ENCODE data around the gene KCNH1.
"Not testable (repeated sequence)": the region's sequence is repeated elsewhere in the genome, so short reads cannot be mapped to it uniquely, and the experiment has no call there.

KCNH1 gene

GRCh38 chr1:211092955-211093354, 41.0 kb downstream of the KCNH1 start:
- DNase-seq = no peak

GRCh38 chr1:211091867-211092266, 42.1 kb downstream of the KCNH1 start:
- DNase-seq = no peak

GRCh38 chr1:211089536-211089935, 44.4 kb downstream of the KCNH1 start:
- DNase-seq = no peak

- DNase-seq = no peak
Observed at GRCh38 chr1:211088156-211088555, 45.8 kb downstream of the KCNH1 start.

- DNase-seq = no peak
Observed at GRCh38 chr1:211082824-211083223, 51.1 kb downstream of the KCNH1 start.

- not testable (repeated sequence) for DNase-seq
Observed at GRCh38 chr1:211081447-211081846, 52.5 kb downstream of the KCNH1 start.

GRCh38 chr1:211068976-211069375, 65.0 kb downstream of the KCNH1 start:
- DNase-seq = no peak

GRCh38 chr1:211066781-211067384, 67.1 kb downstream of the KCNH1 start:
- DNase-seq = no peak

- DNase-seq = not testable (repeated sequence)
Observed at GRCh38 chr1:211041838-211042237, 92.1 kb downstream of the KCNH1 start.

GRCh38 chr1:211037095-211037494, 96.9 kb downstream of the KCNH1 start:
- DNase-seq = no peak

- no peak for DNase-seq
Observed at GRCh38 chr1:211036381-211037060, 97.4 kb downstream of the KCNH1 start.

GRCh38 chr1:211035821-211036380, 98.0 kb downstream of the KCNH1 start:
- no peak for DNase-seq

- DNase-seq = no peak
Observed at GRCh38 chr1:211033921-211034525, 99.9 kb downstream of the KCNH1 start.

GRCh38 chr1:211024901-211025300, 109.0 kb downstream of the KCNH1 start:
- DNase-seq = no peak

- DNase-seq = no peak
Observed at GRCh38 chr1:211019266-211019665, 114.7 kb downstream of the KCNH1 start.

- DNase-seq = no peak
Observed at GRCh38 chr1:211018690-211019089, 115.3 kb downstream of the KCNH1 start.

GRCh38 chr1:211017075-211017718, 116.8 kb downstream of the KCNH1 start:
- DNase-seq = no peak

- DNase-seq = no peak
Observed at GRCh38 chr1:211014275-211014674, 119.7 kb downstream of the KCNH1 start.

- DNase-seq = no peak
Observed at GRCh38 chr1:211013346-211014240, 120.4 kb downstream of the KCNH1 start.

- not testable (repeated sequence) for DNase-seq
Observed at GRCh38 chr1:211011128-211011527, 122.8 kb downstream of the KCNH1 start.

- DNase-seq = no peak
Observed at GRCh38 chr1:211009944-211010343, 124.0 kb downstream of the KCNH1 start.

GRCh38 chr1:211007830-211008229, 126.1 kb downstream of the KCNH1 start:
- DNase-seq = no peak
